Liver (tissue), 9 donors: ENCODE measurements around the gene ULK4. TPM values are rescaled to one million over a fixed set of nuclear protein-coding genes. Genes with fewer than 3 reads are reported as not detected.

Experiments used
- DNase-seq: peaks from one replicate; pipeline ENCODE4 v3.0.0-alpha.2; 2017; ENCODE audit warnings: low spot score
- H3K27ac ChIP-seq, 2 donors: one replicate each; pipeline ENCODE4 v1.7.0; 2013; ENCODE audit warnings: inconsistent platforms in 2 of 2, low read length in 2 of 2, control low read depth in 1 of 2, low read depth in 1 of 2, mild to moderate bottlenecking in 1 of 2
- H3K27me3 ChIP-seq, 4 donors: one replicate each; pipeline versions ENCODE4 v1.6.1 to v1.7.0; 2013; ENCODE audit warnings: low read length in 3 of 4, inconsistent platforms in 1 of 4, mild to moderate bottlenecking in 1 of 4, moderate library complexity in 1 of 4; ENCODE audit not compliant: control insufficient read depth in 4 of 4, insufficient read depth in 4 of 4
- H3K36me3 ChIP-seq, 4 donors: one replicate each; pipeline versions ENCODE4 v1.6.1 to v1.7.0; 2013; ENCODE audit warnings: low read length in 3 of 4, mild to moderate bottlenecking in 3 of 4, low read depth in 1 of 4, moderate library complexity in 1 of 4; ENCODE audit not compliant: control insufficient read depth in 4 of 4, insufficient read depth in 3 of 4
- H3K4me1 ChIP-seq, 4 donors: one replicate each; pipeline versions ENCODE4 v1.6.1 to v1.7.0; 2013; ENCODE audit warnings: low read length in 3 of 4, mild to moderate bottlenecking in 3 of 4, moderate library complexity in 1 of 4; ENCODE audit not compliant: control insufficient read depth in 4 of 4, insufficient read depth in 4 of 4
- H3K4me3 ChIP-seq, 3 donors: one replicate each; pipeline versions ENCODE4 v1.6.1 to v1.7.0; 2013; ENCODE audit warnings: low read length in 3 of 3, control low read depth in 1 of 3, low read depth in 1 of 3, mild to moderate bottlenecking in 1 of 3
- H3K9ac ChIP-seq, 2 donors: one replicate each; pipeline ENCODE4 v1.7.0; 2013; ENCODE audit warnings: low read length in 2 of 2, mild to moderate bottlenecking in 2 of 2, moderate library complexity in 2 of 2, control low read depth in 1 of 2, low read depth in 1 of 2
- H3K9me3 ChIP-seq, 4 donors: one replicate each; pipeline versions ENCODE4 v1.6.1 to v1.7.0; 2013; ENCODE audit warnings: low read length in 3 of 4; ENCODE audit not compliant: control insufficient read depth in 4 of 4
- ATF3 ChIP-seq: IDR thresholded peaks from 2 replicates; pipeline ENCODE4 v1.6.1; 2016; ENCODE audit warnings: antibody characterized with exemption
- EGR1 ChIP-seq, 2 donors: IDR thresholded peaks; 2 replicates each; pipeline ENCODE4 v1.6.1; 2016 to 2018; ENCODE audit warnings: antibody characterized with exemption in 2 of 2, low read depth in 2 of 2
- FOXA1 ChIP-seq: IDR thresholded peaks from 2 replicates; pipeline ENCODE4 v1.6.1; 2016; ENCODE audit warnings: antibody characterized with exemption
- FOXA2 ChIP-seq: IDR thresholded peaks from 2 replicates; pipeline ENCODE4 v1.6.1; 2016; ENCODE audit warnings: antibody characterized with exemption
- GABPA ChIP-seq, 2 donors: IDR thresholded peaks in 1 of 2; conservative IDR thresholded peaks in 1 of 2; 2 replicates each; pipeline ENCODE4 v1.6.1; 2016; ENCODE audit warnings: antibody characterized with exemption in 2 of 2, mild to moderate bottlenecking in 1 of 2, moderate library complexity in 1 of 2
- HNF4A ChIP-seq, 2 donors: conservative IDR thresholded peaks; 2 replicates each; pipeline ENCODE4 v1.6.1; 2016; ENCODE audit warnings: antibody characterized with exemption in 2 of 2, mild to moderate bottlenecking in 2 of 2
- HNF4G ChIP-seq: IDR thresholded peaks from 2 replicates; pipeline ENCODE4 v1.6.1; 2016; ENCODE audit warnings: antibody characterized with exemption
- JUND ChIP-seq, 2 donors: IDR thresholded peaks; 2 replicates each; pipeline ENCODE4 v1.6.1; 2016; ENCODE audit warnings: antibody characterized with exemption in 2 of 2
- MAX ChIP-seq: IDR thresholded peaks from 2 replicates; pipeline ENCODE4 v1.6.1; 2016; ENCODE audit warnings: antibody characterized with exemption
- NR2F2 ChIP-seq: IDR thresholded peaks from 2 replicates; pipeline ENCODE4 v1.6.1; 2016; ENCODE audit warnings: antibody characterized with exemption
- RAD21 ChIP-seq, 2 donors: IDR thresholded peaks; 2 replicates each; pipeline ENCODE4 v1.6.1; 2016; ENCODE audit warnings: antibody characterized with exemption in 2 of 2, mild to moderate bottlenecking in 2 of 2
- REST ChIP-seq: IDR thresholded peaks from 2 replicates; pipeline ENCODE4 v1.6.1; 2016; ENCODE audit warnings: antibody characterized with exemption, mild to moderate bottlenecking
- RXRA ChIP-seq, 2 donors: IDR thresholded peaks; 2 replicates each; pipeline ENCODE4 v1.6.1; 2017 to 2018; ENCODE audit warnings: antibody characterized with exemption in 2 of 2, mild to moderate bottlenecking in 1 of 2
- SP1 ChIP-seq: IDR thresholded peaks from 2 replicates; pipeline ENCODE4 v1.6.1; 2018; ENCODE audit warnings: antibody characterized with exemption, mild to moderate bottlenecking
- TAF1 ChIP-seq: conservative IDR thresholded peaks from 2 replicates; pipeline ENCODE4 v1.6.1; 2016; ENCODE audit warnings: antibody characterized with exemption, mild to moderate bottlenecking
- YY1 ChIP-seq: IDR thresholded peaks from 2 replicates; pipeline ENCODE4 v1.6.1; 2016; ENCODE audit warnings: antibody characterized with exemption, mild to moderate bottlenecking
- ZBTB33 ChIP-seq: IDR thresholded peaks from 2 replicates; pipeline ENCODE4 v1.6.1; 2016; ENCODE audit warnings: antibody characterized with exemption
- WGBS: extraction: QIAGEN DNeasy Blood & Tissue Kit; methylation state at CpG from one replicate; pipeline ENCODE4 v1.1.7; 2013; 5-methylcytosine and 5-hydroxymethylcytosine counted together
- polyA plus RNA-seq, 2 donors: library from polyadenylated mRNA; stranded (reverse) in 1 of 2; unstranded in 1 of 2; fragments of 200-250 nt in 1 of 2; fragments of >200 nt in 1 of 2; fragmentation: Nextera tagmentation in 1 of 2; extraction: Ambion mirVana in 1 of 2; gene quantifications; one replicate each; pipeline versions ENCODE4 v1.2.1 to v1.2.3, GENCODE V29; 2013 to 2015
- total RNA-seq, 2 donors: library from RNA; depleted of rRNA; stranded (reverse); fragments of >200 nt; gene quantifications; one replicate each; pipeline ENCODE4 v1.2.3, GENCODE V29; 2014
- TF ChIP-seq, protein P1 (sequence below): fragments of 150-350 bp; IDR thresholded peaks from 2 replicates; pipeline ENCODE4 v1.5.1; 2017; ENCODE audit warnings: improper control_type of control experiment, low read depth, low read length; ENCODE audit not compliant: missing input control
- donor health status: healthy.
- donor health status: healthy.
- donor health status: healthy.
- donor health status: healthy.
- donor health status: healthy.

The ULK4 gene
- total and polyA plus RNA-seq, 4 donors, result 1.1 to 11.5 (median 3.2) TPM

- TF ChIP-seq ZBTB33 (no peak), FOXA1 (no peak)
Measured at GRCh38 chr3:41519746-41520145, 442.2 kb downstream of the ULK4 start (continued).

DNA sequence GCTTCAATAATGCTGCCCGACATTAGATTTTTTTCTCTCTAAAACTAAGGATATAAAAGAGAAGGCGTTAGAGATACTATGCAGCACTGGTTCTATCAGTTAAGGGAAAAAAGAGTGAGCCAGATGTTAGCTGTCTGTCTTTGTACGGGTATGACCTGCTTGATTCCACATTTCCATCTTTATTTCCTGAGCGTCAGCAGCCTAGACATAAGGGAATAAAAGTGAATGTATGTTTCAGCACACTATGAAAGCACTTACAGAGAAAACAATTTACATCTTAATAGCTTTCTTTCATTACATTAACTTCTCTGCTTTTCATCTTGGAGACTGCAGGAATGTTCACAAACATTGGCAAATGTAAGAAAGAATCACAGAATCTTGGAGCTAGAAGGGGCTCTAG lies 443.3 kb downstream of the ULK4 start:
- Histone ChIP-seq H3K9ac (no peak overlapping the region), H3K27me3 (no peaks in the 10 kb centered on the region), H3K27ac (no peak overlapping the region), H3K36me3 (no peaks in the 10 kb centered on the region), H3K4me3 (no peak overlapping the region), H3K4me1 (no peaks in the 10 kb centered on the region), H3K9me3 (no peaks in the 10 kb centered on the region)
- DNase-seq, result no peak
- 88% methylated on average over 4 of the region's 4 CpGs for WGBS
- no peak for TF ChIP-seq HNF4G
- no peak for TF ChIP-seq FOXA1
- no peak for TF ChIP-seq JUND (IDR thresholded peaks at IDR 0.05)
- no peak for TF ChIP-seq ATF3
- TF ChIP-seq, protein P1, sequence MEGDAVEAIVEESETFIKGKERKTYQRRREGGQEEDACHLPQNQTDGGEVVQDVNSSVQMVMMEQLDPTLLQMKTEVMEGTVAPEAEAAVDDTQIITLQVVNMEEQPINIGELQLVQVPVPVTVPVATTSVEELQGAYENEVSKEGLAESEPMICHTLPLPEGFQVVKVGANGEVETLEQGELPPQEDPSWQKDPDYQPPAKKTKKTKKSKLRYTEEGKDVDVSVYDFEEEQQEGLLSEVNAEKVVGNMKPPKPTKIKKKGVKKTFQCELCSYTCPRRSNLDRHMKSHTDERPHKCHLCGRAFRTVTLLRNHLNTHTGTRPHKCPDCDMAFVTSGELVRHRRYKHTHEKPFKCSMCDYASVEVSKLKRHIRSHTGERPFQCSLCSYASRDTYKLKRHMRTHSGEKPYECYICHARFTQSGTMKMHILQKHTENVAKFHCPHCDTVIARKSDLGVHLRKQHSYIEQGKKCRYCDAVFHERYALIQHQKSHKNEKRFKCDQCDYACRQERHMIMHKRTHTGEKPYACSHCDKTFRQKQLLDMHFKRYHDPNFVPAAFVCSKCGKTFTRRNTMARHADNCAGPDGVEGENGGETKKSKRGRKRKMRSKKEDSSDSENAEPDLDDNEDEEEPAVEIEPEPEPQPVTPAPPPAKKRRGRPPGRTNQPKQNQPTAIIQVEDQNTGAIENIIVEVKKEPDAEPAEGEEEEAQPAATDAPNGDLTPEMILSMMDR, result no peak
- no peak for TF ChIP-seq TAF1
- no peak for TF ChIP-seq RAD21 (IDR thresholded peaks at IDR 0.05)
- no peak for TF ChIP-seq RXRA (IDR thresholded peaks at IDR 0.05)
- TF ChIP-seq GABPA (IDR thresholded peaks at IDR 0.05 in 1 of 2, conservative IDR thresholded peaks at IDR 0.05 in 1 of 2), result no peak
- TF ChIP-seq MAX, result no peak
- TF ChIP-seq FOXA2, result no peak
- TF ChIP-seq REST, result no peak
- TF ChIP-seq SP1, result no peak
- TF ChIP-seq EGR1 (IDR thresholded peaks at IDR 0.05; ENCODE audit: low read depth in 2 of 2), result no peak
- no peak for TF ChIP-seq HNF4A (conservative IDR thresholded peaks at IDR 0.05)
- no peak for TF ChIP-seq NR2F2
- TF ChIP-seq YY1, result no peak
- TF ChIP-seq ZBTB33, result no peak
